Skeletal muscle tissue (tissue), 4 donors: Measurements from ENCODE around the gene TREML2. TPM values are rescaled to one million over a fixed set of nuclear protein-coding genes. Genes with fewer than 3 reads are reported as not detected.
"Not testable (repeated sequence)": the region's sequence is repeated elsewhere in the genome, so short reads cannot be mapped to it uniquely, and the experiment has no call there.

Experiments
- H3K27ac ChIP-seq: one replicate; pipeline ENCODE4 v1.7.0; 2013; ENCODE audit warnings: mild to moderate bottlenecking, low read depth, low read length, inconsistent platforms
- H3K27me3 ChIP-seq, 3 donors: one replicate each; pipeline ENCODE4 v1.7.0; 2013; ENCODE audit warnings: low read length in 3 of 3; ENCODE audit not compliant: control insufficient read depth in 3 of 3, insufficient read depth in 3 of 3
- H3K36me3 ChIP-seq, 3 donors: one replicate each; pipeline ENCODE4 v1.7.0; 2013; ENCODE audit warnings: low read length in 3 of 3; ENCODE audit not compliant: control insufficient read depth in 3 of 3, insufficient read depth in 3 of 3
- H3K4me1 ChIP-seq, 3 donors: one replicate each; pipeline ENCODE4 v1.7.0; 2013; ENCODE audit warnings: low read length in 3 of 3, mild to moderate bottlenecking in 3 of 3; ENCODE audit not compliant: control insufficient read depth in 3 of 3, insufficient read depth in 3 of 3
- H3K4me3 ChIP-seq, 3 donors: one replicate each; pipeline ENCODE4 v1.7.0; 2013; ENCODE audit warnings: low read length in 3 of 3
- H3K9ac ChIP-seq, 3 donors: one replicate each; pipeline ENCODE4 v1.7.0; 2013; ENCODE audit warnings: low read length in 3 of 3, mild to moderate bottlenecking in 3 of 3, moderate library complexity in 2 of 3, low read depth in 1 of 3
- H3K9me3 ChIP-seq, 3 donors: one replicate each; pipeline ENCODE4 v1.7.0; 2013; ENCODE audit warnings: low read length in 3 of 3; ENCODE audit not compliant: control insufficient read depth in 3 of 3
- total RNA-seq: library from RNA; depleted of rRNA; stranded (reverse); fragments of >200 nt; gene quantifications from one replicate; pipeline ENCODE4 v1.2.3, GENCODE V29; 2014
- donor health status: Osteomylitis.

Gene TREML2
- total RNA-seq: under 0.01 TPM

GRCh38 chr6:41200901-41201763 is at the start of gene TREML2:
Gene TREML2, minus strand, starts transcription at chr6:41201149. Its CDS starts 141 bp downstream, at chr6:41201008.
- no peak within 1 kb of the TSS for H3K27ac ChIP-seq
- H3K9ac ChIP-seq: no peak within 1 kb of the TSS
- H3K4me3 ChIP-seq: no peak within 1 kb of the TSS
- peaks cover 0 to 8% (median 6%) of the 10 kb centered on the region in 3 donors for H3K27me3 ChIP-seq
- peaks cover 0 to 4% (median 0%) of the 10 kb centered on the region in 3 donors for H3K4me1 ChIP-seq
- H3K36me3 ChIP-seq: no peaks in the 10 kb centered on the region
- no peaks in the 10 kb centered on the region for H3K9me3 ChIP-seq

- Histone ChIP-seq H3K9me3 (no peaks in the 10 kb centered on the region), H3K27me3 (peaks cover 0 to 4% (median 0%) of the 10 kb centered on the region in 3 donors), H3K36me3 (no peaks in the 10 kb centered on the region), H3K27ac (no peak overlapping the region), H3K9ac (no peak overlapping the region), H3K4me3 (no peak overlapping the region), H3K4me1 (no peaks in the 10 kb centered on the region)
These were observed 47.1 kb upstream of the TREML2 start for GRCh38 chr6:41247882-41248705.

- Histone ChIP-seq H3K9ac (no peak overlapping the region), H3K4me3 (no peak overlapping the region), H3K36me3 (no peaks in the 10 kb centered on the region), H3K27me3 (peaks cover 0 to 9% (median 0%) of the 10 kb centered on the region in 3 donors), H3K27ac (no peak overlapping the region), H3K9me3 (no peaks in the 10 kb centered on the region), H3K4me1 (no peaks in the 10 kb centered on the region)
These were observed 46.4 kb upstream of the TREML2 start for GRCh38 chr6:41247288-41247865.

GRCh38 chr6:41246529-41246928 is 45.6 kb upstream of the TREML2 start:
- H3K4me3 ChIP-seq, H3K36me3 ChIP-seq, H3K27me3 ChIP-seq, H3K9ac ChIP-seq, H3K9me3 ChIP-seq, H3K27ac ChIP-seq, H3K4me1 ChIP-seq: not testable (repeated sequence)

- Histone ChIP-seq H3K9me3 (no peaks in the 10 kb centered on the region), H3K9ac (no peak overlapping the region), H3K4me1 (no peaks in the 10 kb centered on the region), H3K4me3 (no peak overlapping the region), H3K27ac (no peak overlapping the region), H3K27me3 (peaks cover 20 to 25% (median 25%) of the 10 kb centered on the region in 3 donors), H3K36me3 (no peaks in the 10 kb centered on the region)
These were observed 38.7 kb upstream of the TREML2 start for GRCh38 chr6:41239467-41240159.

GRCh38 chr6:41237128-41237527 is 36.2 kb upstream of the TREML2 start:
- H3K27me3 ChIP-seq: peaks cover 20 to 25% (median 23%) of the 10 kb centered on the region in 3 donors
- no peaks in the 10 kb centered on the region for H3K36me3 ChIP-seq

GRCh38 chr6:41236276-41236675 is 35.3 kb upstream of the TREML2 start:
- Histone ChIP-seq H3K36me3 (no peaks in the 10 kb centered on the region), H3K4me1 (no peaks in the 10 kb centered on the region), H3K27ac (no peak overlapping the region), H3K9me3 (no peaks in the 10 kb centered on the region), H3K4me3 (no peak overlapping the region), H3K9ac (no peak overlapping the region), H3K27me3 (peaks cover 20 to 22% (median 21%) of the 10 kb centered on the region in 3 donors)

More at GRCh38 chr6:41237128-41237527, 36.2 kb upstream of the TREML2 start:
- Histone ChIP-seq H3K4me3 (no peak overlapping the region), H3K27ac (no peak overlapping the region), H3K9me3 (no peaks in the 10 kb centered on the region), H3K4me1 (no peaks in the 10 kb centered on the region), H3K9ac (no peak overlapping the region)

GRCh38 chr6:41232667-41233066 is 31.7 kb upstream of the TREML2 start:
- Histone ChIP-seq H3K36me3 (no peaks in the 10 kb centered on the region), H3K9me3 (no peaks in the 10 kb centered on the region), H3K4me1 (no peaks in the 10 kb centered on the region), H3K4me3 (no peak overlapping the region), H3K27ac (no peak overlapping the region), H3K9ac (no peak overlapping the region), H3K27me3 (peaks cover 11 to 29% (median 26%) of the 10 kb centered on the region in 3 donors)

- H3K27ac ChIP-seq: no peak overlapping the region
- H3K9ac ChIP-seq: no peak overlapping the region
- H3K36me3 ChIP-seq: no peaks in the 10 kb centered on the region
- H3K9me3 ChIP-seq: no peaks in the 10 kb centered on the region
- H3K4me1 ChIP-seq: no peaks in the 10 kb centered on the region
- H3K27me3 ChIP-seq: peaks cover 7 to 34% (median 27%) of the 10 kb centered on the region in 3 donors
- H3K4me3 ChIP-seq: no peak overlapping the region
These were observed 30.3 kb upstream of the TREML2 start for GRCh38 chr6:41231246-41231645.
